Type B pancreatic cell (in vitro differentiated cells): ENCODE measurements around the gene PRKCZ. TPM values are rescaled to one million over a fixed set of nuclear protein-coding genes. Genes with fewer than 3 reads are reported as not detected.

Source experiments
- DNase-seq: peaks from one replicate; pipeline ENCODE4 v3.0.0; 2021; ENCODE audit warnings: mixed read lengths; ENCODE audit not compliant: unreplicated experiment; ENCODE audit errors: extremely low spot score
- H3K27ac Mint-ChIP-seq: 2 replicates; pipeline ENCODE4 v1.8.0; 2021; ENCODE audit warnings: mild to moderate bottlenecking, mixed read lengths
- H3K27me3 Mint-ChIP-seq: 2 replicates; pipeline ENCODE4 v1.8.0; 2021; ENCODE audit warnings: mixed read lengths
- H3K36me3 Mint-ChIP-seq: 2 replicates; pipeline ENCODE4 v1.8.0; 2021; ENCODE audit warnings: mixed read lengths
- H3K4me1 Mint-ChIP-seq: one replicate; pipeline ENCODE4 v1.8.0; 2021; ENCODE audit warnings: mixed read lengths; ENCODE audit not compliant: unreplicated experiment
- H3K4me3 Mint-ChIP-seq: 2 replicates; pipeline ENCODE4 v1.8.0; 2021; ENCODE audit warnings: mild to moderate bottlenecking, mixed read lengths
- H3K9me3 Mint-ChIP-seq: 2 replicates; pipeline ENCODE4 v1.8.0; 2021; ENCODE audit warnings: mixed read lengths
- CTCF ChIP-seq: fragments of 200-600 bp; sonication (generic); conservative IDR thresholded peaks from 2 replicates; pipeline ENCODE4 v1.5.0; 2021; ENCODE audit warnings: antibody characterized with exemption, mild to moderate bottlenecking
- total RNA-seq: library from RNA; stranded (reverse); gene quantifications from 2 replicates; pipeline ENCODE4 v1.2.1, GENCODE V29; 2021; ENCODE audit warnings: low replicate concordance

Gene PRKCZ
- total RNA-seq, 1 donor from 2014 or later: 33.2 TPM

- Mint-ChIP-seq H3K4me1 (peaks cover 9% of the 10 kb centered on the region), H3K27ac (no peak overlapping the region), H3K4me3 (no peak overlapping the region), H3K36me3 (no peaks in the 10 kb centered on the region), H3K27me3 (peaks cover 22% of the 10 kb centered on the region), H3K9me3 (peaks cover 5% of the 10 kb centered on the region)
- TF ChIP-seq CTCF: no peak
- DNase-seq: no peak
Measured at GRCh38 chr1:2004856-2005255, 45.4 kb upstream of the PRKCZ start.

- Mint-ChIP-seq H3K4me1 (no peaks in the 10 kb centered on the region), H3K36me3 (no peaks in the 10 kb centered on the region), H3K4me3 (no peak overlapping the region), H3K9me3 (no peaks in the 10 kb centered on the region), H3K27me3 (peaks cover 40% of the 10 kb centered on the region), H3K27ac (no peak overlapping the region)
- no peak for DNase-seq
- no peak for TF ChIP-seq CTCF
Measured at GRCh38 chr1:2009101-2010053, 40.8 kb upstream of the PRKCZ start.

- no peak for DNase-seq
- H3K4me1 Mint-ChIP-seq: no peaks in the 10 kb centered on the region
Measured at GRCh38 chr1:2014181-2014580, 36.0 kb upstream of the PRKCZ start.

GRCh38 chr1:2014741-2015735 lies 35.2 kb upstream of the PRKCZ start:
- no peak for TF ChIP-seq CTCF
- no peaks in the 10 kb centered on the region for H3K36me3 Mint-ChIP-seq
- peaks cover 69% of the 10 kb centered on the region for H3K27me3 Mint-ChIP-seq
- H3K4me1 Mint-ChIP-seq: no peaks in the 10 kb centered on the region
- no peak for DNase-seq
- no peak overlapping the region for H3K27ac Mint-ChIP-seq
- no peak overlapping the region for H3K4me3 Mint-ChIP-seq
- no peaks in the 10 kb centered on the region for H3K9me3 Mint-ChIP-seq

More at GRCh38 chr1:2014181-2014580, 36.0 kb upstream of the PRKCZ start:
- Mint-ChIP-seq H3K27ac (no peak overlapping the region), H3K4me3 (no peak overlapping the region), H3K27me3 (peaks cover 72% of the 10 kb centered on the region), H3K9me3 (no peaks in the 10 kb centered on the region), H3K36me3 (no peaks in the 10 kb centered on the region)
- no peak for TF ChIP-seq CTCF

GRCh38 chr1:2016123-2016522 lies 34.1 kb upstream of the PRKCZ start:
- TF ChIP-seq CTCF: no peak
- Mint-ChIP-seq H3K9me3 (no peaks in the 10 kb centered on the region), H3K36me3 (no peaks in the 10 kb centered on the region), H3K27me3 (peaks cover 75% of the 10 kb centered on the region), H3K27ac (no peak overlapping the region), H3K4me3 (no peak overlapping the region), H3K4me1 (no peaks in the 10 kb centered on the region)
- no peak for DNase-seq
